ENCODE data around the gene APH1B.
"Not testable (repeated sequence)": the region's sequence is repeated elsewhere in the genome, so short reads cannot be mapped to it uniquely, and the experiment has no call there.

APH1B gene

DNA sequence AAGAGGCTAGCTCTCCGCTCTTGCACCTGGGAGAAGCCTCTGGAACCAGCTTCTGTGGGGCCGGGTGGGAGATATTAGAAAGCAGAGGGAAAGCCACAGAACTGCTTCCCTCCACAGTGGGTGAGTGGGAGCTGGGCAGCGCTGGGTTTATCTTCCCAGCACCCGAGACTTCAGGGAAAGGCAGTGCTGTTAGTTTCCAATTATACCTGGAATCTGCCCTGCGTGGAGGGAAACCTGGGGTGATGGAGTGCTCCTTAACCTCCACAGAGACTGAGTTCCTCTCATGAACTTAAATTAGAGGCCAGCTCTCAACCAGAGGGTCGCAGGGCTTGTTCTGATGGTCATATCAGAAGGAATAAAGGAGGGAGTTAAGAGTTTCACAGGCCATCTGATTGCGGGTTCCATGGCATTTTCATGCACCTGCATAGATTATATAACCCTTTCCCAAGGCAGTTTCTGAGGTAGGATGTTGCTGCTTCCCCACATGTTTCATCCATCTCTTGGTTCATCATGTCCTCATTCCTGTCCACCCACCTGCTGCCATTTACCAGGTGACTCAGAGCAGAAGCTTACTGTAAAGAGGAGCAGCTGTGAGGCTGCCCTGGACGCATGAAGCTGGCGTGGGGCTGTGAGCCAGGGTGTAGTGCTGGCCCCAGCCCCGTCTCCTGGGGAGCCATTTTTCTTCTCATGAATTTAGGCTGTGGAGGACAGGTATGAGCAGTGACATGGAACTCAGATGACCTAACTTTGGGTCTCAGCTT is 61.8 kb downstream of the APH1B start:
- Histone ChIP-seq H3K9me3 (ENCODE audit: control insufficient read depth, insufficient read depth, low read length) (no peaks in the 10 kb centered on the region), H3K27me3 (ENCODE audit: control insufficient read depth, insufficient read depth, low read length) (no peaks in the 10 kb centered on the region), H3K27ac (ENCODE audit: low read length) (no peak overlapping the region), H3K36me3 (ENCODE audit: control insufficient read depth, insufficient read depth, low read length) (no peaks in the 10 kb centered on the region), H3K4me1 (ENCODE audit: control insufficient read depth, insufficient read depth, low read length) (peaks cover 19% of the 10 kb centered on the region), H3K4me3 (ENCODE audit: low read length) (no peak overlapping the region)
- WGBS (ENCODE audit: insufficient coverage, insufficient read length), result no CpG with 5 or more reads among the region's 10 CpGs
- DNase-seq (ENCODE audit: low read depth, low spot score), result no peak

- no peak for DNase-seq (ENCODE audit: low read depth, low spot score)
- Histone ChIP-seq H3K27me3 (ENCODE audit: control insufficient read depth, insufficient read depth, low read length) (no peaks in the 10 kb centered on the region), H3K27ac (ENCODE audit: low read length) (no peak overlapping the region), H3K9me3 (ENCODE audit: control insufficient read depth, insufficient read depth, low read length) (no peaks in the 10 kb centered on the region), H3K36me3 (ENCODE audit: control insufficient read depth, insufficient read depth, low read length) (no peaks in the 10 kb centered on the region), H3K4me1 (ENCODE audit: control insufficient read depth, insufficient read depth, low read length) (peaks cover 19% of the 10 kb centered on the region), H3K4me3 (ENCODE audit: low read length) (no peak overlapping the region)
- no CpG with 5 or more reads among the region's 1 CpG for WGBS (ENCODE audit: insufficient coverage, insufficient read length)
Measured at GRCh38 chr15:63339836-63340235, 62.4 kb downstream of the APH1B start.

DNA sequence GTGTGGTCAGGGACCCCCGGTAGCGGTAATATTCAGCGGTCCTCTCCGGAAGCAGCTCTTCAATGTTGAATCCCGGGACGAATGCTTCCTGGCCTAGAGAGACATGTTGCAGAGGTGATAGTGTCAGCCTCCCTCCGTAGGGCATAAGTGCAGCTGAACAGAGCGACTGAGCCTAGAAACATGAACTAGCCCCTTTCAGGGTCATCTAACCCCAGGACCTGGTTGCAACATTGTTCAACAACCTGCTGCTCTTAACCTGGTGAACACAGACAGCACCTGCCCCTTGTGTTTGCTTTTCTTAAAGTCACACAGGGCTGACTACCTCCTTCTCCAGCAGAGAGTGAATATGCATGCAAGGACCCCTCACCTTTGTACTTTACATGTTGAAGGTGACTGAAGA is 62.9 kb downstream of the APH1B start:
- no peaks in the 10 kb centered on the region for H3K36me3 ChIP-seq (ENCODE audit: control insufficient read depth, insufficient read depth, low read length)
- no CpG with 5 or more reads among the region's 8 CpGs for WGBS (ENCODE audit: insufficient coverage, insufficient read length)
- no peak overlapping the region for H3K27ac ChIP-seq (ENCODE audit: low read length)

GRCh38 chr15:63340878-63341277 is 63.5 kb downstream of the APH1B start:
- no peaks in the 10 kb centered on the region for H3K27me3 ChIP-seq (ENCODE audit: control insufficient read depth, insufficient read depth, low read length)
- H3K27ac ChIP-seq (ENCODE audit: low read length), result no peak overlapping the region
- WGBS (ENCODE audit: insufficient coverage, insufficient read length), result no CpG with 5 or more reads among the region's 3 CpGs
- no peaks in the 10 kb centered on the region for H3K36me3 ChIP-seq (ENCODE audit: control insufficient read depth, insufficient read depth, low read length)
- H3K9me3 ChIP-seq (ENCODE audit: control insufficient read depth, insufficient read depth, low read length), result no peaks in the 10 kb centered on the region
- H3K4me3 ChIP-seq (ENCODE audit: low read length), result no peak overlapping the region
- H3K4me1 ChIP-seq (ENCODE audit: control insufficient read depth, insufficient read depth, low read length), result peaks cover 19% of the 10 kb centered on the region
- no peak for DNase-seq (ENCODE audit: low read depth, low spot score)

More for the DNA sequence above, 62.9 kb downstream of the APH1B start:
- Histone ChIP-seq H3K4me3 (ENCODE audit: low read length) (no peak overlapping the region), H3K27me3 (ENCODE audit: control insufficient read depth, insufficient read depth, low read length) (no peaks in the 10 kb centered on the region), H3K9me3 (ENCODE audit: control insufficient read depth, insufficient read depth, low read length) (no peaks in the 10 kb centered on the region), H3K4me1 (ENCODE audit: control insufficient read depth, insufficient read depth, low read length) (peaks cover 19% of the 10 kb centered on the region)
- no peak for DNase-seq (ENCODE audit: low read depth, low spot score)

DNA sequence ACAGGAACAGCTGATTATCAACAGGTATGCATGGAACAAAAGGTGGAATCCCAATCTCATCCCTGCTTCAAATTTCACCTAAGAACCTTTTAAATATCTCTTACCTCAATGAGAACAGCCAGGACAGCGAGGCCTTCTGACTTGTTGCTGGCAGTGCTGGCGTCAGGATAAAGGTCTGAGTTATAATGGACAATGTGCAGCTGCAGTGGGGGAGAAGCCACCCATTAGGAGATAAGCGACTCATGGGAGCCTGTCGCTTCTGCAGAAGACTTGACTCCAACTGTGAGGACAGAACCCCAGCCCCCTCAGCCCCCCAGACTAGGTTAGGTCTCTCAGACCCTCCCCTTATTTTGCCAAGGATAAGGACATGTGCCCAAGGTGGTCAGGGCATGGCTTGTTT is 64.5 kb downstream of the APH1B start:
- H3K4me1 ChIP-seq (ENCODE audit: control insufficient read depth, insufficient read depth, low read length), result peaks cover 19% of the 10 kb centered on the region
- no peak for DNase-seq (ENCODE audit: low read depth, low spot score)

GRCh38 chr15:63342996-63343562 is 65.7 kb downstream of the APH1B start:
- H3K36me3 ChIP-seq (ENCODE audit: control insufficient read depth, insufficient read depth, low read length); H3K27me3 ChIP-seq (ENCODE audit: control insufficient read depth, insufficient read depth, low read length); DNase-seq (ENCODE audit: low read depth, low spot score); H3K4me3 ChIP-seq (ENCODE audit: low read length); H3K27ac ChIP-seq (ENCODE audit: low read length); H3K9me3 ChIP-seq (ENCODE audit: control insufficient read depth, insufficient read depth, low read length): not testable (repeated sequence)
- WGBS (ENCODE audit: insufficient coverage, insufficient read length), result no CpG with 5 or more reads among the region's 11 CpGs
- peaks cover 19% of the 10 kb centered on the region for H3K4me1 ChIP-seq (ENCODE audit: control insufficient read depth, insufficient read depth, low read length)

More for the DNA sequence above, 64.5 kb downstream of the APH1B start:
- WGBS (ENCODE audit: insufficient coverage, insufficient read length), result no CpG with 5 or more reads among the region's 4 CpGs
- Histone ChIP-seq H3K27ac (ENCODE audit: low read length) (no peak overlapping the region), H3K9me3 (ENCODE audit: control insufficient read depth, insufficient read depth, low read length) (no peaks in the 10 kb centered on the region), H3K27me3 (ENCODE audit: control insufficient read depth, insufficient read depth, low read length) (no peaks in the 10 kb centered on the region), H3K4me3 (ENCODE audit: low read length) (no peak overlapping the region), H3K36me3 (ENCODE audit: control insufficient read depth, insufficient read depth, low read length) (no peaks in the 10 kb centered on the region)

DNA sequence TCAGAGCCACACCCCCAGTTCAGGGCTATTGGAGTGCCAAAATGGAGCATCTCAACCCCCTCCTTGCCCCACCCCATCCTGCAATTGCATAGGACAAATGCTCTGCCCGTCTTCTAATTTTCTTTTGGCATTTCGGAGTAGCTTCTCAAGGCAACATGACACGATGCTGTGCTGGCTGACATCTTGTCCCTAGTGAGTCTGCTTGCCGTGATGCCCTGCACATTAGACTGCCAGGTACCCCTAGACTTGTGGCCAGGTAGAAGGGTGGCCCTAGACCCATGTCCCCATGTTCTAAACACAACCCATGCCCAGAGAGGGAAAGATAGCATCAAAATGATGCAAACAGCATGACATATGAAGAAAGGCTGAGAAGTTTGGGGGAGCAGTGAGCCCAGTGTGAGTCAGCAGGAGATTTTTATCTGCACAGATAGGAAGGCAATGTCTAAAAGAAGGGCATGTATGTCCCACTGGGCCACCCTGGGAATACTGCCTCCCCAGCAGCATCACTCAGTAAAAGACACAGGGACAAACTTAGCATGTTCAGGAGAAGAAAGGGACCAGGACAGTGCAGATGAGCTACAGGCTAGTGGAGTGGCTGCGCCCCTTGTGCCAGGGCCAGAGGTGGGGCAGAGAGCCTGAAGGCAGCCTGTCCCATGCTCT is 67.5 kb downstream of the APH1B start:
- no peaks in the 10 kb centered on the region for H3K36me3 ChIP-seq (ENCODE audit: control insufficient read depth, insufficient read depth, low read length)
- H3K9me3 ChIP-seq (ENCODE audit: control insufficient read depth, insufficient read depth, low read length), result no peaks in the 10 kb centered on the region
- no peak overlapping the region for H3K4me3 ChIP-seq (ENCODE audit: low read length)
- peaks cover 10% of the 10 kb centered on the region for H3K4me1 ChIP-seq (ENCODE audit: control insufficient read depth, insufficient read depth, low read length)
- no peak for DNase-seq (ENCODE audit: low read depth, low spot score)
- no peak overlapping the region for H3K27ac ChIP-seq (ENCODE audit: low read length)
- WGBS (ENCODE audit: insufficient coverage, insufficient read length), result no CpG with 5 or more reads among the region's 5 CpGs
- H3K27me3 ChIP-seq (ENCODE audit: control insufficient read depth, insufficient read depth, low read length), result no peaks in the 10 kb centered on the region

GRCh38 chr15:63345391-63345752 is 68.0 kb downstream of the APH1B start:
- Histone ChIP-seq H3K36me3 (ENCODE audit: control insufficient read depth, insufficient read depth, low read length) (no peaks in the 10 kb centered on the region), H3K4me3 (ENCODE audit: low read length) (no peak overlapping the region), H3K4me1 (ENCODE audit: control insufficient read depth, insufficient read depth, low read length) (peaks cover 5% of the 10 kb centered on the region), H3K27me3 (ENCODE audit: control insufficient read depth, insufficient read depth, low read length) (no peaks in the 10 kb centered on the region), H3K9me3 (ENCODE audit: control insufficient read depth, insufficient read depth, low read length) (no peaks in the 10 kb centered on the region), H3K27ac (ENCODE audit: low read length) (no peak overlapping the region)
- no peak for DNase-seq (ENCODE audit: low read depth, low spot score)
- WGBS (ENCODE audit: insufficient coverage, insufficient read length), result no CpG with 5 or more reads among the region's 14 CpGs

DNA sequence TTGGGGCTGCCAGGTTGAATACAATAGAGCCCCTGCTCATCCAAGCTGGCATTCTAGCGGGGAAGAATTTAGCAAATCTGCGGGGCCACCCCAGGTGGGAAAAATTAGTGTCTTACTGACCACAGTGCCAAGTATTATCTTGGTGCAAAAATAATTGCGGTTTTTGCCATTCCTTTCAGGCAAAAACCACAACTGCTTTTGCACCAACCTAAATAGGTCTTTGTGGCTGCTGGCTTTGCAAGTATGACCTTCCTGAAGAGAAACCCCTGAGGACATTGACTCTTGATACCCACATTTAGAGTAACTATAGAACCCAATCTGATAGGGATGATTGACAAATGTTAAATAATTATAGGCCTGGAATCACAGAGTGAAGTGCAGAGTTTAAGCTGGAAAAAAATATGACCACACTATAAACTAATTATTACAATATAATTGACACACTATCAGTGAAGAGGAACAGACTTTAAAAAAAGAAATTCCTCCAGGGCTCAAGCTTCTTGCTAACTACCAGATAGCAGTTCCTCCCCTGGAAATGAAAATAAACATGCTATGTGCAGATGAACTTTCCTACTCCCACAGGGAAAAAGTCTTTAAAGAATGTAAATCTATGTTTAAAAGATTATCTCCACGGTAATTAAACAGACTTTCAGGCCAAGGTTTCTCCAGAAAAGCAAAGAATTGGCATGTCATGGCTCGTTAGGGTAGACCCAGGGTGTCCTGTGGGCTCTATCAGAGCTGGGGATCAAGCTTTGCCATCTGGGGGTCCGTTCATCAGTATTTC is 69.9 kb downstream of the APH1B start:
- no peaks in the 10 kb centered on the region for H3K27me3 ChIP-seq (ENCODE audit: control insufficient read depth, insufficient read depth, low read length)
- H3K4me3 ChIP-seq (ENCODE audit: low read length), result no peak overlapping the region
- WGBS (ENCODE audit: insufficient coverage, insufficient read length), result no CpG with 5 or more reads among the region's 6 CpGs
- DNase-seq (ENCODE audit: low read depth, low spot score), result no peak
- no peak overlapping the region for H3K27ac ChIP-seq (ENCODE audit: low read length)
- H3K36me3 ChIP-seq (ENCODE audit: control insufficient read depth, insufficient read depth, low read length), result no peaks in the 10 kb centered on the region
- H3K9me3 ChIP-seq (ENCODE audit: control insufficient read depth, insufficient read depth, low read length), result no peaks in the 10 kb centered on the region
- no peaks in the 10 kb centered on the region; the same call in 1 of the 2 replicates for H3K4me1 ChIP-seq (ENCODE audit: control insufficient read depth, insufficient read depth, low read length)

DNA sequence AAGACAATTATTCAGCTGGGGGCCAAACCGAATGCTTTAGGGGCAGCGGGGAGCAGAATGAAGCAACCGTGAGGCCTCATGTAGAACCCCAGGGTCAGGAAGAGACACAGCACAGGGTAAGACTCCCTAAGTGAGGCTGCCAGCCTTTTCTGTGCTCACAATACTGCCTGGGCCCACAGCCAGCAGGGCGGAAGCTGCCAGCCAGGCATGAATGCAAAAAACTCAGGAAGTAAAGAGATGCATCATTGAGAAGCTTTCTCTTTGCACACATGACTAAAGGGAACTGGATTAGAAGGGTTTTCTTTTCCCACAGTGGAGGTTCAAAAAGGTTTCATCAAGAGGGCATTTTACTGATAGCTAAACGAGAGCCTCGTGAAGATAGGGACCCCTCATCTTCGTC is 71.0 kb downstream of the APH1B start:
- WGBS (ENCODE audit: insufficient coverage, insufficient read length), result no CpG with 5 or more reads among the region's 7 CpGs
- Histone ChIP-seq H3K4me1 (ENCODE audit: control insufficient read depth, insufficient read depth, low read length) (no peaks in the 10 kb centered on the region; the same call in 1 of the 2 replicates), H3K36me3 (ENCODE audit: control insufficient read depth, insufficient read depth, low read length) (no peaks in the 10 kb centered on the region), H3K27me3 (ENCODE audit: control insufficient read depth, insufficient read depth, low read length) (no peaks in the 10 kb centered on the region), H3K4me3 (ENCODE audit: low read length) (no peak overlapping the region), H3K9me3 (ENCODE audit: control insufficient read depth, insufficient read depth, low read length) (no peaks in the 10 kb centered on the region), H3K27ac (ENCODE audit: low read length) (no peak overlapping the region)
- DNase-seq (ENCODE audit: low read depth, low spot score), result no peak

Measured in iPS DF 6.9 (cell line).